C4-2B (cell line): Measurements from ENCODE around the gene KIAA1549.
"Not testable (repeated sequence)": the region's sequence is repeated elsewhere in the genome, so short reads cannot be mapped to it uniquely, and the experiment has no call there.

Source experiments
- ZFX ChIP-seq: fragments of 450-650 bp; IDR thresholded peaks from 2 replicates; pipeline ENCODE4 v1.6.1; 2017
- TF ChIP-seq, protein P1 (sequence below): fragments of 450-650 bp; conservative IDR thresholded peaks from 2 replicates; pipeline ENCODE4 v1.5.1; 2017; ENCODE audit warnings: mild to moderate bottlenecking

DNA sequence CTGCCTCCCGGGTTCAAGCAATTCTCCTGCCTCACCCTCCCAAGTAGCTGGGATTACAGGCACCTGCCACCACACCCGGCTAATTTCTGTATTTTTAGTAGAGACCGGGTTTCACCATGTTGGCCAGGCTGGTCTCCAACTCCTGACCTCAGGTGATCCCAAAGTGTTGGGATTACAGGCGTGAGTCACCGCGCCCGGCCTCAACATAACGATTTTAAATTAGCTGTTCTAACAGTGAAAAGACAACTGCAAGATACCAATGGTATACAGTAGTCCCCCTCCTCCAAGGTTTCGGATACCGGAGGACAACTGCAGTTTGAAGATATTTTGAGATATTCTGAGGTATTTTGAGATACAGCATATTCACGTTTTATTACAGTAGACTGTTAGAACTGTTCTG, 5.0 kb downstream of the KIAA1549 start:
- TF ChIP-seq ZFX, result not testable (repeated sequence)
- TF ChIP-seq, protein P1, sequence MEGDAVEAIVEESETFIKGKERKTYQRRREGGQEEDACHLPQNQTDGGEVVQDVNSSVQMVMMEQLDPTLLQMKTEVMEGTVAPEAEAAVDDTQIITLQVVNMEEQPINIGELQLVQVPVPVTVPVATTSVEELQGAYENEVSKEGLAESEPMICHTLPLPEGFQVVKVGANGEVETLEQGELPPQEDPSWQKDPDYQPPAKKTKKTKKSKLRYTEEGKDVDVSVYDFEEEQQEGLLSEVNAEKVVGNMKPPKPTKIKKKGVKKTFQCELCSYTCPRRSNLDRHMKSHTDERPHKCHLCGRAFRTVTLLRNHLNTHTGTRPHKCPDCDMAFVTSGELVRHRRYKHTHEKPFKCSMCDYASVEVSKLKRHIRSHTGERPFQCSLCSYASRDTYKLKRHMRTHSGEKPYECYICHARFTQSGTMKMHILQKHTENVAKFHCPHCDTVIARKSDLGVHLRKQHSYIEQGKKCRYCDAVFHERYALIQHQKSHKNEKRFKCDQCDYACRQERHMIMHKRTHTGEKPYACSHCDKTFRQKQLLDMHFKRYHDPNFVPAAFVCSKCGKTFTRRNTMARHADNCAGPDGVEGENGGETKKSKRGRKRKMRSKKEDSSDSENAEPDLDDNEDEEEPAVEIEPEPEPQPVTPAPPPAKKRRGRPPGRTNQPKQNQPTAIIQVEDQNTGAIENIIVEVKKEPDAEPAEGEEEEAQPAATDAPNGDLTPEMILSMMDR, result not testable (repeated sequence)
